ENCODE results near the gene CDX2. TPM values are rescaled to one million over a fixed set of nuclear protein-coding genes. Genes with fewer than 3 reads are reported as not detected.

CDX2 gene
- total RNA-seq, 1 experiment from 2014 or later: 5.1 TPM

DNA sequence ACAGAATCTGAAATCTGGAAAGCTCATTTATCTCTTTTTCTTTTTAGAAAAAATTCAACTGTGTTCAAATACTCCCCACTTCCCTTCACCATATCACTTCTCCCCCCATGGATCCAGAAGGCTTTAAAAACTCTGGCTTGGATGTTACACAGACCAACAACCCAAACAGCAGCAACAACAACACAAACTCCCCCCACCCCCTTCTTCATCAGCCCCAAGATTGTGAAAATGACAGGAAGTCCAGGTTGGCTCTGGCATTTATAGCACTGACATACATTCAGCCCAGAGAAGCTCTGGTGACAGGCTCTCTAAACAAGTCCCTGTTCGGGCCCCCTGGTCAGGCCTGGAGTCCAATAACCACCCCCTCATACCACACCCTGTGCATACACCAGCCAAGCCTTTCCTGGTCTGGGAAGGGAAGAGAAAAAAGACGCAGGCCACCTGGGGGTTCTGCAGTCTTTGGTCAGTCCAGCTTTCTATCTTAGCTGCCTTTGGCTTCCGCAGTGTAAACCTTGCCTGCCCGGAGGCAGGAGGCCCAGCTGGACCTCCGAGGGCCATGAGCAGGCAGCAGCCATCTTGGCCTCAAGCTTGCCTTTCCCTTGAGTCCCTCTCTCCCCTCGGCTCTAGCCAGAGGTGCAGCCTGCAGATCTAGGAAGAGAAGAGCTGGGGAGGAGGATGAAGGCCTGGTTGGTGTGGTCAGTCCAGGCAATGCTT lies 6.8 kb downstream of the CDX2 start:
- Histone ChIP-seq H3K4me1 (ENCODE audit: control insufficient read depth, insufficient read depth, low read length) (peaks cover 31% of the 10 kb centered on the region), H3K27me3 (ENCODE audit: control insufficient read depth, insufficient read depth, low read length) (no peaks in the 10 kb centered on the region), H3K9me3 (ENCODE audit: control insufficient read depth, insufficient read depth, low read depth, low read length) (no peaks in the 10 kb centered on the region), H3K4me3 (ENCODE audit: low read depth in 2 of 2, low read length in 2 of 2) (no peak overlapping the region), H3K27ac (ENCODE audit: low read length) (peak overlapping the region; percentile 1; the same call in 1 of the 2 replicates), H3K36me3 (ENCODE audit: control insufficient read depth, insufficient read depth, low read length) (no peaks in the 10 kb centered on the region)
- ChIA-PET POLR2A (no interaction called here), CTCF (interaction anchor here (0.7 to 0.8 kb wide), 3 partner anchors 55 to 1016 kb away, joined by 3 to 6 read pairs (median 3); no protein-coding TSS in a partner anchor)
- in situ Hi-C loops (cut with HindIII; ENCODE audit: low pct_unique_long_range_greater_than_20kb, low sequenced_read_pairs) (loop anchor here (25.0 kb wide), 1 partner anchor 125 kb away; no protein-coding TSS in a partner anchor), intact Hi-C loops (cut with micrococcal nuclease; ENCODE audit: unreplicated experiment) (no loop called here)
- no TSS peak for BruUV-seq (replicated peaks)
- TF ChIP-seq TCF7L2 (IDR thresholded peaks at IDR 0.05; ENCODE audit: low read depth, low read length) (no peak), SIN3A (IDR thresholded peaks at IDR 0.05; ENCODE audit: borderline replicate concordance, insufficient read depth, low read depth, low read length) (no peak), POLR2AphosphoS5 (IDR thresholded peaks at IDR 0.05; ENCODE audit: low read depth, low read length) (no peak)
- TF ChIP-seq, protein P1, sequence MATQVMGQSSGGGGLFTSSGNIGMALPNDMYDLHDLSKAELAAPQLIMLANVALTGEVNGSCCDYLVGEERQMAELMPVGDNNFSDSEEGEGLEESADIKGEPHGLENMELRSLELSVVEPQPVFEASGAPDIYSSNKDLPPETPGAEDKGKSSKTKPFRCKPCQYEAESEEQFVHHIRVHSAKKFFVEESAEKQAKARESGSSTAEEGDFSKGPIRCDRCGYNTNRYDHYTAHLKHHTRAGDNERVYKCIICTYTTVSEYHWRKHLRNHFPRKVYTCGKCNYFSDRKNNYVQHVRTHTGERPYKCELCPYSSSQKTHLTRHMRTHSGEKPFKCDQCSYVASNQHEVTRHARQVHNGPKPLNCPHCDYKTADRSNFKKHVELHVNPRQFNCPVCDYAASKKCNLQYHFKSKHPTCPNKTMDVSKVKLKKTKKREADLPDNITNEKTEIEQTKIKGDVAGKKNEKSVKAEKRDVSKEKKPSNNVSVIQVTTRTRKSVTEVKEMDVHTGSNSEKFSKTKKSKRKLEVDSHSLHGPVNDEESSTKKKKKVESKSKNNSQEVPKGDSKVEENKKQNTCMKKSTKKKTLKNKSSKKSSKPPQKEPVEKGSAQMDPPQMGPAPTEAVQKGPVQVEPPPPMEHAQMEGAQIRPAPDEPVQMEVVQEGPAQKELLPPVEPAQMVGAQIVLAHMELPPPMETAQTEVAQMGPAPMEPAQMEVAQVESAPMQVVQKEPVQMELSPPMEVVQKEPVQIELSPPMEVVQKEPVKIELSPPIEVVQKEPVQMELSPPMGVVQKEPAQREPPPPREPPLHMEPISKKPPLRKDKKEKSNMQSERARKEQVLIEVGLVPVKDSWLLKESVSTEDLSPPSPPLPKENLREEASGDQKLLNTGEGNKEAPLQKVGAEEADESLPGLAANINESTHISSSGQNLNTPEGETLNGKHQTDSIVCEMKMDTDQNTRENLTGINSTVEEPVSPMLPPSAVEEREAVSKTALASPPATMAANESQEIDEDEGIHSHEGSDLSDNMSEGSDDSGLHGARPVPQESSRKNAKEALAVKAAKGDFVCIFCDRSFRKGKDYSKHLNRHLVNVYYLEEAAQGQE (IDR thresholded peaks at IDR 0.05; ENCODE audit: insufficient read depth in 1 of 2, low read depth in 2 of 2, low read length in 1 of 2): no peak
- TF ChIP-seq, protein P2, sequence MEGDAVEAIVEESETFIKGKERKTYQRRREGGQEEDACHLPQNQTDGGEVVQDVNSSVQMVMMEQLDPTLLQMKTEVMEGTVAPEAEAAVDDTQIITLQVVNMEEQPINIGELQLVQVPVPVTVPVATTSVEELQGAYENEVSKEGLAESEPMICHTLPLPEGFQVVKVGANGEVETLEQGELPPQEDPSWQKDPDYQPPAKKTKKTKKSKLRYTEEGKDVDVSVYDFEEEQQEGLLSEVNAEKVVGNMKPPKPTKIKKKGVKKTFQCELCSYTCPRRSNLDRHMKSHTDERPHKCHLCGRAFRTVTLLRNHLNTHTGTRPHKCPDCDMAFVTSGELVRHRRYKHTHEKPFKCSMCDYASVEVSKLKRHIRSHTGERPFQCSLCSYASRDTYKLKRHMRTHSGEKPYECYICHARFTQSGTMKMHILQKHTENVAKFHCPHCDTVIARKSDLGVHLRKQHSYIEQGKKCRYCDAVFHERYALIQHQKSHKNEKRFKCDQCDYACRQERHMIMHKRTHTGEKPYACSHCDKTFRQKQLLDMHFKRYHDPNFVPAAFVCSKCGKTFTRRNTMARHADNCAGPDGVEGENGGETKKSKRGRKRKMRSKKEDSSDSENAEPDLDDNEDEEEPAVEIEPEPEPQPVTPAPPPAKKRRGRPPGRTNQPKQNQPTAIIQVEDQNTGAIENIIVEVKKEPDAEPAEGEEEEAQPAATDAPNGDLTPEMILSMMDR (IDR thresholded peaks at IDR 0.05): no peak
- ATAC-seq (no peak), DNase-seq (ENCODE audit: low read depth, low spot score) (no peak)

DNA sequence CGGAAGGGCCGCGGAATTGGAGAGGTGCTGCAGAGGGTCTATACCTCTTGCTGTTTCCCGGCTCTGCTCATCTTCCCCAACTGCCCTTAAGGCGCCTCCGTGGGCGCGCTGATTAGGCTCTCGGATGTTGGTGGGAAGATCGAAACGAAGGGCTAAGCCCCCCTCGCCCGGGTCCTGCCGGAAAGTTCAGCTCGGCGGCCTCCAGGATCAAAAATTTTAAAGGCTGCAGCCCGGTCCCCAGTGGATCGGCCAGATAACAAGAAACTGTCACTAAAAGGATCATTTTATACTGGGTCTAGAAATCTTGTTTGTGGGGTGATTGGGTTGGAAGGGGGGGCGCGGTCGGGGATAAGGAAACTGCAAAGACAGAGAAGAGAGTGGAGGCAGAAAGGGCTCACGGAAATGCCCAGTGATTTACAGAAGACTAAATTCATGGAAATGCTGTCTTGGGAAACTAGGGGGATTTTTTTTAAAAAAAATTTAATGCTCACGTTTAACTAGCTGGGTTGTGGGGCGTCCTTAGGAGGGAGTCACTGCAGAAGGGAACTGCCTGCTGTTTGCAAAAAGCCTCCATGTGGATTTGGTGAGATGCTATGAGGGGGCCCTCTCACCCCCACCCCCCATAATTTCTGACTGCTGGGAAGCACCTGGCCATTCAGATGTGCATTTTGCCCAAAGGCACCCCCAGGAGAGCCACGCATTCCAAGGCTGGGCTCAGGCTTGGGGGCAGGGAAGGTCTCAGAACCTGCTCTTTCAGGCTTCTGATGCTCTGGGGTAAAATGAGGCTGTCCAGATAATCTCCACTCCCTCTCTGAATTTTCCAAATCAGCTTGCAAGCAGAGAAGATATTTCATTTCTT lies 7.7 kb downstream of the CDX2 start:
- BruUV-seq (replicated peaks): no TSS peak
- in situ Hi-C loops (cut with HindIII; ENCODE audit: low pct_unique_long_range_greater_than_20kb, low sequenced_read_pairs): loop anchor here (25.0 kb wide), 1 partner anchor 124 kb away; no protein-coding TSS in a partner anchor
- ChIA-PET POLR2A (no interaction called here), CTCF (interaction anchor here (0.8 to 1.7 kb wide), 3 partner anchors 9 to 1015 kb away, joined by 3 to 10 read pairs (median 3); no protein-coding TSS in a partner anchor)
- TF ChIP-seq POLR2AphosphoS5 (IDR thresholded peaks at IDR 0.05; ENCODE audit: low read depth, low read length) (no peak), TCF7L2 (IDR thresholded peaks at IDR 0.05; ENCODE audit: low read depth, low read length) (no peak), SIN3A (IDR thresholded peaks at IDR 0.05; ENCODE audit: borderline replicate concordance, insufficient read depth, low read depth, low read length) (no peak)
- TF ChIP-seq, protein P1 (IDR thresholded peaks at IDR 0.05; ENCODE audit: insufficient read depth in 1 of 2, low read depth in 2 of 2, low read length in 1 of 2): no peak
- TF ChIP-seq, protein P2 (IDR thresholded peaks at IDR 0.05): no peak
- ATAC-seq: no peak
- Histone ChIP-seq H3K27ac (ENCODE audit: low read length) (peak overlapping the region; percentile 34; the same call in 1 of the 2 replicates), H3K9me3 (ENCODE audit: control insufficient read depth, insufficient read depth, low read depth, low read length) (no peaks in the 10 kb centered on the region), H3K4me3 (ENCODE audit: low read depth in 2 of 2, low read length in 2 of 2) (peak overlapping the region; percentile 40 to 60), H3K27me3 (ENCODE audit: control insufficient read depth, insufficient read depth, low read length) (no peaks in the 10 kb centered on the region), H3K4me1 (ENCODE audit: control insufficient read depth, insufficient read depth, low read length) (peaks cover 31% of the 10 kb centered on the region), H3K36me3 (ENCODE audit: control insufficient read depth, insufficient read depth, low read length) (no peaks in the 10 kb centered on the region)
- intact Hi-C loops (cut with micrococcal nuclease; ENCODE audit: unreplicated experiment): no loop called here
- no peak for DNase-seq (ENCODE audit: low read depth, low spot score)
